ENCODE measurements around the gene UBC. TPM values are rescaled to one million over a fixed set of nuclear protein-coding genes. Genes with fewer than 3 reads are reported as not detected.
A peak's percentile ranks its signal among the peaks of the same experiment; 100 is the strongest.

The UBC gene
- total and polyA plus RNA-seq, 2 of the 4 experiments (the other 2 are of a cell fraction): 2,042 to 4,320 TPM

GRCh38 chr12:124868252-124869058, 46.0 kb downstream of the UBC start:
- H2BK120ac ChIP-seq (ENCODE audit: low read depth, low read length): no peak overlapping the region
- H3K14ac ChIP-seq (replicated peaks; ENCODE audit: low read depth, low read length): no peak overlapping the region
- no peak overlapping the region for H2BK5ac ChIP-seq (ENCODE audit: low read depth, low read length, poor library complexity, severe bottlenecking)
- in situ Hi-C loops (cut with MboI; ENCODE audit: low sequenced_read_pairs): no loop called here
- no peak overlapping the region for H2BK15ac ChIP-seq (ENCODE audit: low read depth, low read length)
- H3K4me2 ChIP-seq (ENCODE audit: low read depth, low read length): no peak overlapping the region
- peaks cover 10% of the 10 kb centered on the region for H3K9me1 ChIP-seq (ENCODE audit: insufficient read depth, low read length)
- ATAC-seq (ENCODE audit: low read depth) (no peak), DNase-seq (no peak)
- peaks cover 6% of the 10 kb centered on the region for H3K4me1 ChIP-seq (ENCODE audit: control insufficient read depth, insufficient read depth, low read length)
- dilution Hi-C loops (cut with HindIII; ENCODE audit: low sequenced_read_pairs, unreplicated experiment): no loop called here
- H3K4ac ChIP-seq (ENCODE audit: low read depth, low read length): no peak overlapping the region
- peaks cover 4% of the 10 kb centered on the region; the same call in 1 of the 2 replicates for H3K9me3 ChIP-seq (ENCODE audit: control insufficient read depth, insufficient read depth, low read length)
- no peak overlapping the region for H3K4me3 ChIP-seq (ENCODE audit: insufficient read depth, low read depth, low read length)
- intact Hi-C loops (cut with micrococcal nuclease): no loop called here
- no peak overlapping the region for H3K23ac ChIP-seq (ENCODE audit: low read depth, low read length)
- ChIA-PET CTCF (no interaction called here), POLR2A (ENCODE audit: unreplicated experiment) (no interaction called here)
- H2AK5ac ChIP-seq (ENCODE audit: low read depth, low read length): no peak overlapping the region
- H3K18ac ChIP-seq (ENCODE audit: low read depth, low read length): no peak overlapping the region
- no peak overlapping the region for H4K91ac ChIP-seq (ENCODE audit: insufficient read depth, low read depth, low read length)
- H4K5ac ChIP-seq (ENCODE audit: low read depth, low read length): no peak overlapping the region
- no peak overlapping the region for H2AK9ac ChIP-seq (replicated peaks; ENCODE audit: low read depth, low read length, poor library complexity)
- no peak overlapping the region for H2BK20ac ChIP-seq (ENCODE audit: low read depth, low read length)
- no peak overlapping the region for H3K27ac ChIP-seq (ENCODE audit: insufficient read depth, low read length)
- H4K8ac ChIP-seq (ENCODE audit: low read depth in 2 of 2, low read length in 2 of 2): no peak overlapping the region
- 69% methylated on average over 5 of the region's 11 CpGs; no CpG with 5 or more reads in 1 of the 2 experiments for WGBS, 2 experiments (ENCODE audit: extremely low coverage in 2 of 2, insufficient read length in 1 of 2)
- H3K27me3 ChIP-seq (ENCODE audit: control insufficient read depth, insufficient read depth, low read length): peaks cover 3% of the 10 kb centered on the region; the same call in 1 of the 2 replicates
- H3K36me3 ChIP-seq (ENCODE audit: control insufficient read depth, insufficient read depth, low read length): no peaks in the 10 kb centered on the region
- H4K20me1 ChIP-seq (ENCODE audit: insufficient read depth, low read length): no peaks in the 10 kb centered on the region
- H3K9ac ChIP-seq (ENCODE audit: low read depth, low read length): no peak overlapping the region
- no peak for TF ChIP-seq CEBPB (IDR thresholded peaks at IDR 0.05; ENCODE audit: low read depth, low read length)
- TF ChIP-seq RAD21 (IDR thresholded peaks at IDR 0.05; ENCODE audit: low read length): no peak
- no peak for TF ChIP-seq RFX5 (IDR thresholded peaks at IDR 0.05; ENCODE audit: low read depth, low read length)
- H3K56ac ChIP-seq (ENCODE audit: extremely low read depth, insufficient read depth, low read length): no peak overlapping the region
- BruUV-seq (replicated peaks): no TSS peak
- peak overlapping the region; percentile 64 for H2AFZ ChIP-seq (replicated peaks; ENCODE audit: low read length, poor library complexity)
- H3K79me1 ChIP-seq (ENCODE audit: low read depth in 1 of 2, low read length in 2 of 2): peaks cover 0 to 5% of the 10 kb centered on the region in 2 experiments; a peak in 1 of 4 replicates
